NCI-H345 (cell line): ENCODE data around the gene EHBP1.
A peak's percentile ranks its signal among the peaks of the same experiment; 100 is the strongest.

Experiments used
- DNase-seq: peaks from one replicate; lab custom pipeline; 2025; lab: John Stamatoyannopoulos, UW

The EHBP1 gene

GRCh38 chr2:62785216-62785615, 79.7 kb downstream of the EHBP1 start:
- no peak for DNase-seq

GRCh38 chr2:62785810-62786597, 80.5 kb downstream of the EHBP1 start:
- DNase-seq = no peak

GRCh38 chr2:62787386-62787785, 81.9 kb downstream of the EHBP1 start:
- peak; percentile 21 for DNase-seq

- no peak for DNase-seq
Observed at GRCh38 chr2:62789518-62789917, 84.0 kb downstream of the EHBP1 start.

- DNase-seq = no peak
Observed at GRCh38 chr2:62789918-62790317, 84.4 kb downstream of the EHBP1 start.

GRCh38 chr2:62792408-62792807, 86.9 kb downstream of the EHBP1 start:
- no peak for DNase-seq

- DNase-seq = no peak
Observed at GRCh38 chr2:62793213-62793612, 87.7 kb downstream of the EHBP1 start.

GRCh38 chr2:62794791-62795190, 89.3 kb downstream of the EHBP1 start:
- DNase-seq = peak; percentile 38

GRCh38 chr2:62795341-62795740, 89.8 kb downstream of the EHBP1 start:
- no peak for DNase-seq

- no peak for DNase-seq
Observed at GRCh38 chr2:62797107-62797506, 91.6 kb downstream of the EHBP1 start.

- DNase-seq = no peak
Observed at GRCh38 chr2:62800618-62801017, 95.1 kb downstream of the EHBP1 start.

GRCh38 chr2:62801110-62801509, 95.6 kb downstream of the EHBP1 start:
- DNase-seq = no peak

- DNase-seq = no peak
Observed at GRCh38 chr2:62801814-62802523, 96.5 kb downstream of the EHBP1 start.

GRCh38 chr2:62803961-62804360, 98.4 kb downstream of the EHBP1 start:
- DNase-seq = no peak

GRCh38 chr2:62806231-62806630, 100.7 kb downstream of the EHBP1 start:
- DNase-seq = no peak

- no peak for DNase-seq
Observed at GRCh38 chr2:62808554-62808953, 103.0 kb downstream of the EHBP1 start.

GRCh38 chr2:62811086-62811485, 105.6 kb downstream of the EHBP1 start:
- no peak for DNase-seq

- DNase-seq = no peak
Observed at GRCh38 chr2:62811972-62812371, 106.5 kb downstream of the EHBP1 start.

- no peak for DNase-seq
Observed at GRCh38 chr2:62812921-62813825, 107.7 kb downstream of the EHBP1 start.

- no peak for DNase-seq
Observed at GRCh38 chr2:62814123-62814522, 108.6 kb downstream of the EHBP1 start.

GRCh38 chr2:62817348-62817747, 111.8 kb downstream of the EHBP1 start:
- DNase-seq = no peak

- DNase-seq = no peak
Observed at GRCh38 chr2:62817995-62818713, 112.6 kb downstream of the EHBP1 start.
